Stomach (tissue), 4 donors: Measurements from ENCODE around the gene FZD2.

Experiments used
- POLR2A ChIP-seq, 4 donors: fragments of 450-650 bp; IDR thresholded peaks; one replicate each; pipeline ENCODE4 v1.6.1; 2016; ENCODE audit warnings: antibody characterized with exemption in 4 of 4, control low read depth in 2 of 4, mild to moderate bottlenecking in 1 of 4, moderate library complexity in 1 of 4
- POLR2AphosphoS5 ChIP-seq, 3 donors: sonication (generic); formaldehyde crosslinking; IDR thresholded peaks; one replicate each; pipeline ENCODE4 v1.6.1; 2016; ENCODE audit warnings: antibody characterized with exemption in 3 of 3
- TF ChIP-seq, protein P1 (sequence below), 7 experiments: fragments of 450-650 bp in 4 of 7; fragments of 200-600 bp in 3 of 7; sonication (generic) in 3 of 7; IDR thresholded peaks; one replicate each; pipeline ENCODE4 v1.5.1; 2016 to 2019; ENCODE audit warnings: antibody characterized with exemption in 7 of 7, control low read depth in 2 of 7, mild to moderate bottlenecking in 1 of 7

DNA sequence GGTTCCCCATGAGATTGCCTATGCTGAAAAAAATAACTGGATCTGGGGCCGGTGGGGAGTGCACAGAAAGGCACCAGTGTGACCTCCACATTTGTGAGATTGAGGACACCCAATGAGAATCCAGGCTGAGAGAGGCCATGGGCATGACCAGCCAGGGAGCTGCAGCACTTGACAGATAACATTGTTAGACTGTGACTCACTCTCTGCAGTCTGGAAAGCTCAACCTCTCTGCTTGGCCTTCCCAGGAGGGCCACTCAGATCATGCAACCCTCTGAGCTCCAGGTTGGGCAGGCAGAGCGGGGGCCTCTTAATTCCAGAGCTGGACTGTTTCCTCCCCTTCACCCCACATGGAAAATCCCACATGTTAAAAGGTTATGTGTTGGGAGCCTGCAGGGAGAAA, 30.1 kb downstream of the FZD2 start:
- TF ChIP-seq POLR2A (IDR thresholded peaks at IDR 0.05) = no peak
- TF ChIP-seq, protein P1, sequence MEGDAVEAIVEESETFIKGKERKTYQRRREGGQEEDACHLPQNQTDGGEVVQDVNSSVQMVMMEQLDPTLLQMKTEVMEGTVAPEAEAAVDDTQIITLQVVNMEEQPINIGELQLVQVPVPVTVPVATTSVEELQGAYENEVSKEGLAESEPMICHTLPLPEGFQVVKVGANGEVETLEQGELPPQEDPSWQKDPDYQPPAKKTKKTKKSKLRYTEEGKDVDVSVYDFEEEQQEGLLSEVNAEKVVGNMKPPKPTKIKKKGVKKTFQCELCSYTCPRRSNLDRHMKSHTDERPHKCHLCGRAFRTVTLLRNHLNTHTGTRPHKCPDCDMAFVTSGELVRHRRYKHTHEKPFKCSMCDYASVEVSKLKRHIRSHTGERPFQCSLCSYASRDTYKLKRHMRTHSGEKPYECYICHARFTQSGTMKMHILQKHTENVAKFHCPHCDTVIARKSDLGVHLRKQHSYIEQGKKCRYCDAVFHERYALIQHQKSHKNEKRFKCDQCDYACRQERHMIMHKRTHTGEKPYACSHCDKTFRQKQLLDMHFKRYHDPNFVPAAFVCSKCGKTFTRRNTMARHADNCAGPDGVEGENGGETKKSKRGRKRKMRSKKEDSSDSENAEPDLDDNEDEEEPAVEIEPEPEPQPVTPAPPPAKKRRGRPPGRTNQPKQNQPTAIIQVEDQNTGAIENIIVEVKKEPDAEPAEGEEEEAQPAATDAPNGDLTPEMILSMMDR (IDR thresholded peaks at IDR 0.05) = no peak
- peak in 1 of 3 donors; percentile 50 for TF ChIP-seq POLR2AphosphoS5 (IDR thresholded peaks at IDR 0.05)
